GM13976 (cell line): Measurements from ENCODE around the gene CDH13.

Experiments
- DNase-seq: peaks from one replicate; pipeline ENCODE4 v3.0.0; 2012; ENCODE audit warnings: low spot score
- CTCF ChIP-seq: IDR thresholded peaks from 2 replicates; pipeline ENCODE4 v1.5.1; 2012; ENCODE audit warnings: borderline replicate concordance, mild to moderate bottlenecking; ENCODE audit not compliant: insufficient read depth; ENCODE audit errors: extremely low read depth, missing control alignments, control extremely low read depth
- in situ Hi-C: fragments of 300-500 bp; cut with MboI; formaldehyde crosslinking; loops from one replicate; pipeline ENCODE4 v1.12.0; 2022; ENCODE audit warnings: low sequenced_read_pairs, mixed read lengths, inconsistent platforms; ENCODE audit not compliant: unreplicated experiment

The CDH13 gene

GRCh38 chr16:82626791-82627261, at the start of gene CDH13:
Gene CDH13, plus strand, starts transcription at chr16:82626969.
- in situ Hi-C loops: loop anchor here (25.0 kb wide), 1 partner anchor 585 kb away; no protein-coding TSS in a partner anchor
- DNase-seq: no peak
- TF ChIP-seq CTCF: no peak

DNA sequence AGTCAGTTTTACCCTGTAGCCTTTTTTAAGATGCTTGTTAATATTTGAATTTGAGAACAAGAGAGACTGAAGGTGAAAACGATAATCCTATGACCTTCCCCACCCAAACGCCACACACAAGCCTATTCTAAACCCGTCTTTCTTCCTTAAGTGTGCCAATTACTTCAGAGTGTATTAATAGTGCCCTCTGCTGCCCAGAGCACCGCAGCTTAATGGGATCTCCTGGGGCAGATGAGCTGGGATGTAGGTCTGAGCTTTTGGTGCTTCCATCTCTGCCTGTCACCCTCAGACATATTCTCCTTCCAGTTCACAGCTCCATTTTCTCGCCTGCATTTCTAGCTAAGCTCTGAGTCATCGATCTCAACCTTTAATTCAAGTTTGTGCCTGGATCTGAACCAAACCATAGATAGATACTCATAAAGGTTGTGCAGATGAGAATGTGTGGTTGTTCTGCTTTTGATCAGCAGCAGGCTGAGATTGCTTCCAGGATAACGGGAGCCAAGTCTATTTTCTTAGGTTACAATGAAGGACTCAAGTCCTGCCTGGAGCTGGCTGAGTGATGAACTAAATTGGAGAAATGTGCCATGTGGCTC, 46.4 kb upstream of the CDH13 start:
- TF ChIP-seq CTCF: peak; percentile 14
- no peak for DNase-seq
- in situ Hi-C loops: no loop called here

DNA sequence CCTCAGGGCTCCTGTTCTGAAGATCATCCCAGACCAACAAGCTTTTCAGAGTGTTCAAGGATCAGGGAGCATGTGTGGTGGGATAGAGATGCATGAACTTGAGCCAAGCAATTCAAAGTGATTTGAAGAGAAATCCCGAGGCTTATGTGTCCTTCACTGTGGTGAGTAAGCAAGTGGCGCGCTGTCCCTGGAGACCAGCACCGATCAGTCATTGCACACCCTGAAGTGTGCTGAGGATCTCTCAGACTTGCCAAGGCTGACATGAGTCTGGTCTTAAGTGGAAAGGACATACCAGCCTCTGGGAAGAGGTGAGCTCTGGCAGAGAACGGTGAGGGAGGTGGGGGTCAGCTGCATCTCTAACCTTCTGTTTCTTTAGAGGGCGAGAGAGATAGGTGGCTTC, 43.8 kb upstream of the CDH13 start:
- DNase-seq: no peak
- no peak for TF ChIP-seq CTCF
- in situ Hi-C loops: no loop called here

GRCh38 chr16:82583422-82583821, 43.3 kb upstream of the CDH13 start:
- no peak for TF ChIP-seq CTCF
- no peak for DNase-seq
- in situ Hi-C loops: no loop called here

GRCh38 chr16:82584553-82585152, 42.1 kb upstream of the CDH13 start:
- TF ChIP-seq CTCF: no peak
- in situ Hi-C loops: no loop called here
- no peak for DNase-seq

- in situ Hi-C loops: no loop called here
- TF ChIP-seq CTCF: no peak
- no peak for DNase-seq
These were observed 41.1 kb upstream of the CDH13 start for GRCh38 chr16:82585675-82586074.
